ENCODE measurements around the gene MMS19. TPM values are rescaled to one million over a fixed set of nuclear protein-coding genes. Genes with fewer than 3 reads are reported as not detected.

The MMS19 gene
- total RNA-seq, 1 donor from 2014 or later = 127 TPM

DNA sequence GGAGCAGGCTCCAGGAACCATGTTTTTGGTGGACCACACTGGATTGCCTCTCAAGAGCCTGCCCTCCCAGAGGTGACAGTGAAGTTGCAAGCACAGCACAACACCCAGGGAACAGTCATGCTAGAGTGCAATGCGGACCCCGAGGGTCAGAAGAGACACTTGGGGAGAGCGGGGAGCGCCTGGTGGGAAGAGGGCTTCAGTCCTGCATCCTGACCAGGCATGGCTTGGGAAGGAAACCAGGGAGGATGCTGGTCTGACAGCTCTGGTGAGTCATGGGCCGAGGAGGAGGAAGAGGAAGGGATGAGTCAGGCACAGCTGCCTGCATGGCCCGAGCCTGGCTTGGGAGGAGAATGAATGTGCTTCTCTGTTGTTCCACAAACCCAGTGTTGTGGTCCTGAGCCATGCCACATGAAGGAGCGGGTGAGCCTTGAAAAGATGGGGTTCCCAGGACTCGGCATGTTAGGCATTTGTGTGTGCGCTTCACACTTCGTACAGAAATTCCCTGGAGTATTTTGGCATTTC, 44.9 kb upstream of the MMS19 start:
- Mint-ChIP-seq H3K4me1 (ENCODE audit: unreplicated experiment) (peaks cover 69% of the 10 kb centered on the region), H3K4me3 (ENCODE audit: unreplicated experiment) (peak overlapping the region; percentile 82), H3K27me3 (ENCODE audit: unreplicated experiment) (peaks cover 16% of the 10 kb centered on the region), H3K36me3 (ENCODE audit: low read depth, unreplicated experiment) (peaks cover 5% of the 10 kb centered on the region), H3K9me3 (ENCODE audit: unreplicated experiment) (no peaks in the 10 kb centered on the region), H3K27ac (ENCODE audit: unreplicated experiment) (peak overlapping the region; percentile 95)
- TF ChIP-seq, protein P1, sequence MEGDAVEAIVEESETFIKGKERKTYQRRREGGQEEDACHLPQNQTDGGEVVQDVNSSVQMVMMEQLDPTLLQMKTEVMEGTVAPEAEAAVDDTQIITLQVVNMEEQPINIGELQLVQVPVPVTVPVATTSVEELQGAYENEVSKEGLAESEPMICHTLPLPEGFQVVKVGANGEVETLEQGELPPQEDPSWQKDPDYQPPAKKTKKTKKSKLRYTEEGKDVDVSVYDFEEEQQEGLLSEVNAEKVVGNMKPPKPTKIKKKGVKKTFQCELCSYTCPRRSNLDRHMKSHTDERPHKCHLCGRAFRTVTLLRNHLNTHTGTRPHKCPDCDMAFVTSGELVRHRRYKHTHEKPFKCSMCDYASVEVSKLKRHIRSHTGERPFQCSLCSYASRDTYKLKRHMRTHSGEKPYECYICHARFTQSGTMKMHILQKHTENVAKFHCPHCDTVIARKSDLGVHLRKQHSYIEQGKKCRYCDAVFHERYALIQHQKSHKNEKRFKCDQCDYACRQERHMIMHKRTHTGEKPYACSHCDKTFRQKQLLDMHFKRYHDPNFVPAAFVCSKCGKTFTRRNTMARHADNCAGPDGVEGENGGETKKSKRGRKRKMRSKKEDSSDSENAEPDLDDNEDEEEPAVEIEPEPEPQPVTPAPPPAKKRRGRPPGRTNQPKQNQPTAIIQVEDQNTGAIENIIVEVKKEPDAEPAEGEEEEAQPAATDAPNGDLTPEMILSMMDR (IDR thresholded peaks at IDR 0.05; ENCODE audit: unreplicated experiment) = no peak
- DNase-seq (ENCODE audit: low spot score) = peak; percentile 64

DNA sequence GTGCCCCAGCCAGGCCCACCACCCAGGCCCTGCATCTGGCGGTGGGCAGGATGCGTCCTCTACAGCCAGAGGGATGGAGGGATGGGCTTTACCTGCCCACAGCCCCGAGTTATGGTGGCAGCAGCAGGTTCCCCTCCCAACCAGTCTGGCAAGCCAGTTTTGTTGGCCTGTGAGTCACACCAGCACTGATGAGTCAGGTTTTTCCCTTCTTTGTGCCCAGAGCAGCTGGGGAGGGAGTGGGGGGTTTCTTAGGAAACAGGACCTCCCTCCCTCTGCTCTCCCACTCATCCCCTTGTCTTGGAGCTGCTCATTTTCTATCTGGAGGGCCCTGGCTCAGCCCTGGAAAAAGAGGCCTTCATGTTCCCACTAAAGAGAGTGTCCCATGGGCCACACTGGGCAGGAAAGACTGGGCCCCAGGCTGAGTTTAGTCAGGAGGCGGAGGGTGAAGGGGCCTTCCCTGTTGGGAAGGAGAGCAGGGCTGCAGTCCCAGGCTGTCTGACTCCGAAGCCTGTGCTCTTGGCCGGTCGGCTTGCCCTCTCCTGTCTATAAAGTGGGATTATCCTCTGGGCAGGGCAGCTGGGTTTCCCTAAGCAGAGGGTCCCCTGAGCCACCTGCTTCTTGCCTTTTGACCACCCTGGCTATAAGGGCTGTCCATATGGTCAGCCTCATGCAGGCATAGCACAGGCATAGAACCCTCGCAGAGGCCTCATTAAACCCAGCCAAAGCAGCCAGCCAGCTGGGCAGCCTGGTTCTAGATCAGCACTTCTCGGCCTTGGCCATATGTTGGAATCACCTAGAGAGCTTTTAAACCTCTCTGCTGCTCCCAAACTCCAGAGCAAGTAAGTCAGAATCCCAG, 44.2 kb upstream of the MMS19 start:
- H3K27me3 Mint-ChIP-seq (ENCODE audit: unreplicated experiment) = peaks cover 13% of the 10 kb centered on the region
- TF ChIP-seq, protein P1 (IDR thresholded peaks at IDR 0.05; ENCODE audit: unreplicated experiment) = no peak
- DNase-seq (ENCODE audit: low spot score) = no peak
- H3K4me3 Mint-ChIP-seq (ENCODE audit: unreplicated experiment) = peak overlapping the region; percentile 82
- peaks cover 5% of the 10 kb centered on the region for H3K36me3 Mint-ChIP-seq (ENCODE audit: low read depth, unreplicated experiment)
- H3K9me3 Mint-ChIP-seq (ENCODE audit: unreplicated experiment) = no peaks in the 10 kb centered on the region
- peaks cover 63% of the 10 kb centered on the region for H3K4me1 Mint-ChIP-seq (ENCODE audit: unreplicated experiment)
- H3K27ac Mint-ChIP-seq (ENCODE audit: unreplicated experiment) = peak overlapping the region; percentile 95

DNA sequence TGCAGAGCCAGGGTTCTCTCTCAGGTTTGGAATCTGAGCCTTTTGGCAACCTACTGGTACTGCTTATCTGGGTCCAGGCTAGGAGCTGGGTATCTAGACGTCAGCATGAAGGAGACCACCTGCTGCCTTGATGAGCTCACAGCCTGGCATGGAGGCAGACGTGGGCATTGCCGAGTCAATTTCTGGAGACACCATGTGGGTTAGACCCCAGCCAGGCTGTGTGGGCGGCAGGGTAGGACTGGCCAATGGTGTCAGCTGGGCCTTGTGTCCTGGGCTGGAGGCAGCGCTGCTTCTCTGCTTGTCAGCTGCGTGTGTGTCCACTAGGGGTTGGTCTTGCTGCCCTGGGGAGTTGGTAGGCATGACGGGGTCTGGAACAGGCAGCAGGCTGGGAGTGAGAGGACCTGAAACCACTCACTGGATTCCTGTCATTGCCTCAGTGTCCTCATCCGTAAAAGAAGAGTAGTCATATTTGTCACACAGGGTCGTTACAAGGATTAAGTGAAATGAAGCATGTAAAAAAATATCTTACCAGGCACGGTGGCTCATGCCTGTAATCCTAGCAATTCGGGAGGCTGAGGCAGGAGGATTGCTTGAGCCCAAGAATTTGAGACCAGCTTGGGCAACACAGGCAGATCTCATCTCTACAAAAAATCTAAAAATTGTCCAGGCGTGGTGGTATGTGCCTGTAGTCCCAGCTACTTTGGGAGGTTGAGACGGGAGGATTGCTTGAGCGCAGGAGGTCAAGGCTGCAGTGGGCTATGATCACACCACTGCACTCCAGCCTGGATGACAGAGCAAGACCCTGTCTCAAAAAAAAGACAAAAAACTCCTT, 42.7 kb upstream of the MMS19 start:
- H3K4me3 Mint-ChIP-seq (ENCODE audit: unreplicated experiment) = no peak overlapping the region
- peaks cover 9% of the 10 kb centered on the region for H3K36me3 Mint-ChIP-seq (ENCODE audit: low read depth, unreplicated experiment)
- peak overlapping the region; percentile 84 for H3K27ac Mint-ChIP-seq (ENCODE audit: unreplicated experiment)
- no peaks in the 10 kb centered on the region for H3K9me3 Mint-ChIP-seq (ENCODE audit: unreplicated experiment)
- H3K27me3 Mint-ChIP-seq (ENCODE audit: unreplicated experiment) = peaks cover 16% of the 10 kb centered on the region
- DNase-seq (ENCODE audit: low spot score) = no peak
- TF ChIP-seq, protein P1 (IDR thresholded peaks at IDR 0.05; ENCODE audit: unreplicated experiment) = no peak
- H3K4me1 Mint-ChIP-seq (ENCODE audit: unreplicated experiment) = peaks cover 55% of the 10 kb centered on the region

DNA sequence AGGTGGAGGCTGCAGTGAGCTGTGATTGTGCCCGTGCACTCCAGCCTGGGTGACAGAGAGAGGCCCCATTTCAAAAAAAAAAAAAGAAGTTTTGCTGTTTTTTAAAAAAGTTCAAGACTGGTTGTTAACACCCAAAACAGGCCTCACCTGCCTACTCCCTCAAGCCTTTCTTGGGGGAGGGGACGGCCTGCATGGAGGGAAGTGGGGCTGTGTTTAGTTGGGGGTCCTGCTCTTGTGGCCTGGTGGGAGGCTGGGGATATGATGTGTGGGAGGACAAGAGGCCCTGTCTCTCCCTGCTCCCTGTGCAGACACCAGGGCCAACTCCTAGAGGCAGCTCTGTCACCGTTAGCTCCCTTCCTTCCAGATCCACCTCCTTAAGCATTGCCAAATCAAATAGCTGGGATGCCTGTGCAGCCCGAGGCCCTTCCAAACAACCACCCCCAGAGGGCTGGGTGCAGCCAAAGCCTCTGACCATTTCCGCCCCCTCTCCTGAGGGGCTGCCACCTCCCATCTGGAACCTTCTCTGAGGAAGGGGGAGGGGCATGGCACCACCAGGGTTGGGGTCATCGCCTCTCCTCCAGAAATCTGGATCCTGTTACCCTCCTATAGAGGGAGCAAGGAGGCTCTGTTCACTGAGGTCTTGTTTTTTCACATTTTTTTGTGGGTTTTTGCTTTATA, 41.4 kb upstream of the MMS19 start:
- Mint-ChIP-seq H3K4me3 (ENCODE audit: unreplicated experiment) (no peak overlapping the region), H3K27ac (ENCODE audit: unreplicated experiment) (peak overlapping the region; percentile 36), H3K4me1 (ENCODE audit: unreplicated experiment) (peaks cover 51% of the 10 kb centered on the region), H3K36me3 (ENCODE audit: low read depth, unreplicated experiment) (peaks cover 9% of the 10 kb centered on the region), H3K9me3 (ENCODE audit: unreplicated experiment) (no peaks in the 10 kb centered on the region), H3K27me3 (ENCODE audit: unreplicated experiment) (peaks cover 14% of the 10 kb centered on the region)
- peak; percentile 31 for DNase-seq (ENCODE audit: low spot score)
- TF ChIP-seq, protein P1 (IDR thresholded peaks at IDR 0.05; ENCODE audit: unreplicated experiment) = no peak

All from endothelial cell (in vitro differentiated cells).